Breast epithelium (tissue), 3 donors: ENCODE data around the gene TPD52L1.

Source experiments
- CTCF ChIP-seq, 3 donors: fragments of 450-650 bp; IDR thresholded peaks; one replicate each; pipeline ENCODE4 v1.5.1; 2016 to 2017; ENCODE audit warnings: antibody characterized with exemption in 3 of 3, mild to moderate bottlenecking in 3 of 3, moderate library complexity in 3 of 3
- POLR2A ChIP-seq: fragments of 450-650 bp; IDR thresholded peaks from one replicate; pipeline ENCODE4 v1.6.1; 2016; ENCODE audit warnings: antibody characterized with exemption, mild to moderate bottlenecking, moderate library complexity

- no peak for TF ChIP-seq CTCF (IDR thresholded peaks at IDR 0.05)
- TF ChIP-seq POLR2A, result no peak
Observed at GRCh38 chr6:125262016-125263013, 108.7 kb downstream of the TPD52L1 start.
